Activated naive CD4-positive, alpha-beta T cell treated with anti-CD3 and anti-CD28 coated beads, Interleukin-2, amount 50 U/mL, for 24 hours (primary cell): Measurements from ENCODE around the gene SNTG2.

Source experiments
- H3K27ac Mint-ChIP-seq: one replicate; pipeline ENCODE4 v1.8.0; 2021; ENCODE audit warnings: mild to moderate bottlenecking, mixed read lengths
- H3K27me3 Mint-ChIP-seq: one replicate; pipeline ENCODE4 v1.8.0; 2021; ENCODE audit warnings: mixed read lengths
- H3K36me3 Mint-ChIP-seq: one replicate; pipeline ENCODE4 v1.8.0; 2021; ENCODE audit warnings: mixed read lengths
- H3K4me1 Mint-ChIP-seq: one replicate; pipeline ENCODE4 v1.8.0; 2021; ENCODE audit warnings: mixed read lengths
- H3K4me3 Mint-ChIP-seq: one replicate; pipeline ENCODE4 v1.8.0; 2021; ENCODE audit warnings: mild to moderate bottlenecking, mixed read lengths
- H3K9me3 Mint-ChIP-seq: one replicate; pipeline ENCODE4 v1.8.0; 2021; ENCODE audit warnings: mixed read lengths

Gene SNTG2

GRCh38 chr2:1324884-1325283 is 374.2 kb downstream of the SNTG2 start:
- H3K27me3 Mint-ChIP-seq: no peaks in the 10 kb centered on the region
- no peaks in the 10 kb centered on the region for H3K9me3 Mint-ChIP-seq
- peaks cover 1% of the 10 kb centered on the region for H3K36me3 Mint-ChIP-seq
- no peak overlapping the region for H3K27ac Mint-ChIP-seq
- no peak overlapping the region for H3K4me3 Mint-ChIP-seq
- H3K4me1 Mint-ChIP-seq: no peaks in the 10 kb centered on the region

GRCh38 chr2:1328684-1329083 is 378.0 kb downstream of the SNTG2 start:
- peaks cover 1% of the 10 kb centered on the region for H3K36me3 Mint-ChIP-seq
- no peaks in the 10 kb centered on the region for H3K27me3 Mint-ChIP-seq
- no peak overlapping the region for H3K4me3 Mint-ChIP-seq
- no peaks in the 10 kb centered on the region for H3K9me3 Mint-ChIP-seq
- H3K4me1 Mint-ChIP-seq: no peaks in the 10 kb centered on the region
- no peak overlapping the region for H3K27ac Mint-ChIP-seq

GRCh38 chr2:1339388-1340140 is 388.9 kb downstream of the SNTG2 start:
- H3K4me3 Mint-ChIP-seq: no peak overlapping the region
- no peaks in the 10 kb centered on the region for H3K36me3 Mint-ChIP-seq
- H3K4me1 Mint-ChIP-seq: no peaks in the 10 kb centered on the region
- H3K27me3 Mint-ChIP-seq: no peaks in the 10 kb centered on the region
- H3K27ac Mint-ChIP-seq: no peak overlapping the region
- no peaks in the 10 kb centered on the region for H3K9me3 Mint-ChIP-seq

GRCh38 chr2:1340141-1340512 is 389.5 kb downstream of the SNTG2 start:
- H3K27me3 Mint-ChIP-seq: no peaks in the 10 kb centered on the region
- no peaks in the 10 kb centered on the region for H3K36me3 Mint-ChIP-seq
- H3K4me3 Mint-ChIP-seq: no peak overlapping the region
- no peaks in the 10 kb centered on the region for H3K9me3 Mint-ChIP-seq
- H3K27ac Mint-ChIP-seq: no peak overlapping the region
- no peaks in the 10 kb centered on the region for H3K4me1 Mint-ChIP-seq

- Mint-ChIP-seq H3K4me1 (no peaks in the 10 kb centered on the region), H3K9me3 (no peaks in the 10 kb centered on the region)
Observed at GRCh38 chr2:1341404-1342120, 390.9 kb downstream of the SNTG2 start.

GRCh38 chr2:1348789-1349188 is 398.1 kb downstream of the SNTG2 start:
- Mint-ChIP-seq H3K9me3 (no peaks in the 10 kb centered on the region), H3K27ac (no peak overlapping the region), H3K27me3 (no peaks in the 10 kb centered on the region), H3K36me3 (peaks cover 2% of the 10 kb centered on the region), H3K4me1 (no peaks in the 10 kb centered on the region), H3K4me3 (no peak overlapping the region)

More at GRCh38 chr2:1341404-1342120, 390.9 kb downstream of the SNTG2 start:
- Mint-ChIP-seq H3K27ac (no peak overlapping the region), H3K36me3 (no peaks in the 10 kb centered on the region), H3K4me3 (no peak overlapping the region), H3K27me3 (no peaks in the 10 kb centered on the region)

GRCh38 chr2:1350111-1350510 is 399.5 kb downstream of the SNTG2 start:
- Mint-ChIP-seq H3K36me3 (peaks cover 2% of the 10 kb centered on the region), H3K27ac (no peak overlapping the region), H3K4me3 (no peak overlapping the region)

GRCh38 chr2:1353124-1353523 is 402.5 kb downstream of the SNTG2 start:
- Mint-ChIP-seq H3K4me1 (no peaks in the 10 kb centered on the region), H3K36me3 (peaks cover 2% of the 10 kb centered on the region), H3K9me3 (no peaks in the 10 kb centered on the region), H3K27ac (no peak overlapping the region), H3K27me3 (no peaks in the 10 kb centered on the region), H3K4me3 (no peak overlapping the region)

More at GRCh38 chr2:1350111-1350510, 399.5 kb downstream of the SNTG2 start:
- Mint-ChIP-seq H3K27me3 (no peaks in the 10 kb centered on the region), H3K4me1 (no peaks in the 10 kb centered on the region), H3K9me3 (no peaks in the 10 kb centered on the region)

- H3K36me3 Mint-ChIP-seq: peaks cover 2% of the 10 kb centered on the region
- H3K27ac Mint-ChIP-seq: no peak overlapping the region
- no peaks in the 10 kb centered on the region for H3K27me3 Mint-ChIP-seq
- no peaks in the 10 kb centered on the region for H3K4me1 Mint-ChIP-seq
- H3K4me3 Mint-ChIP-seq: no peak overlapping the region
- H3K9me3 Mint-ChIP-seq: no peaks in the 10 kb centered on the region
Observed at GRCh38 chr2:1353543-1353942, 402.9 kb downstream of the SNTG2 start.

- no peak overlapping the region for H3K4me3 Mint-ChIP-seq
- H3K4me1 Mint-ChIP-seq: no peaks in the 10 kb centered on the region
- no peaks in the 10 kb centered on the region for H3K9me3 Mint-ChIP-seq
- H3K27me3 Mint-ChIP-seq: no peaks in the 10 kb centered on the region
- no peak overlapping the region for H3K27ac Mint-ChIP-seq
- no peaks in the 10 kb centered on the region for H3K36me3 Mint-ChIP-seq
Observed at GRCh38 chr2:1360144-1360543, 409.5 kb downstream of the SNTG2 start.

- H3K36me3 Mint-ChIP-seq: no peaks in the 10 kb centered on the region
- no peaks in the 10 kb centered on the region for H3K27me3 Mint-ChIP-seq
- H3K4me3 Mint-ChIP-seq: no peak overlapping the region
- no peak overlapping the region for H3K27ac Mint-ChIP-seq
- H3K9me3 Mint-ChIP-seq: no peaks in the 10 kb centered on the region
- no peaks in the 10 kb centered on the region for H3K4me1 Mint-ChIP-seq
Observed at GRCh38 chr2:1360557-1361250, 410.1 kb downstream of the SNTG2 start.

- Mint-ChIP-seq H3K4me3 (no peak overlapping the region), H3K36me3 (no peaks in the 10 kb centered on the region), H3K4me1 (peaks cover 12% of the 10 kb centered on the region), H3K9me3 (no peaks in the 10 kb centered on the region), H3K27me3 (no peaks in the 10 kb centered on the region), H3K27ac (no peak overlapping the region)
Observed at GRCh38 chr2:1363367-1363766, 412.7 kb downstream of the SNTG2 start.

- no peaks in the 10 kb centered on the region for H3K9me3 Mint-ChIP-seq
Observed at GRCh38 chr2:1366546-1367134, 416.0 kb downstream of the SNTG2 start.

GRCh38 chr2:1367601-1368000 is 417.0 kb downstream of the SNTG2 start:
- Mint-ChIP-seq H3K4me3 (no peak overlapping the region), H3K27me3 (no peaks in the 10 kb centered on the region), H3K4me1 (peaks cover 12% of the 10 kb centered on the region), H3K36me3 (no peaks in the 10 kb centered on the region), H3K9me3 (no peaks in the 10 kb centered on the region), H3K27ac (no peak overlapping the region)

More at GRCh38 chr2:1366546-1367134, 416.0 kb downstream of the SNTG2 start:
- Mint-ChIP-seq H3K36me3 (no peaks in the 10 kb centered on the region), H3K4me1 (peaks cover 12% of the 10 kb centered on the region), H3K27ac (no peak overlapping the region), H3K4me3 (peak overlapping the region; percentile 7), H3K27me3 (no peaks in the 10 kb centered on the region)

GRCh38 chr2:1369905-1370304 is 419.3 kb downstream of the SNTG2 start:
- Mint-ChIP-seq H3K36me3 (no peaks in the 10 kb centered on the region), H3K27me3 (no peaks in the 10 kb centered on the region), H3K27ac (no peak overlapping the region), H3K4me3 (no peak overlapping the region), H3K4me1 (peaks cover 12% of the 10 kb centered on the region), H3K9me3 (no peaks in the 10 kb centered on the region)

GRCh38 chr2:1370461-1370860 is 419.8 kb downstream of the SNTG2 start:
- Mint-ChIP-seq H3K27ac (no peak overlapping the region), H3K36me3 (no peaks in the 10 kb centered on the region), H3K27me3 (no peaks in the 10 kb centered on the region)

More at GRCh38 chr2:1370461-1370860, 419.8 kb downstream of the SNTG2 start:
- no peak overlapping the region for H3K4me3 Mint-ChIP-seq
- no peaks in the 10 kb centered on the region for H3K9me3 Mint-ChIP-seq
- peaks cover 12% of the 10 kb centered on the region for H3K4me1 Mint-ChIP-seq
